ENCODE data around the gene PPIA. TPM values are rescaled to one million over a fixed set of nuclear protein-coding genes. Genes with fewer than 3 reads are reported as not detected.

Gene PPIA
- polyA plus RNA-seq, 1 donor from 2014 or later: 2,769 TPM

DNA sequence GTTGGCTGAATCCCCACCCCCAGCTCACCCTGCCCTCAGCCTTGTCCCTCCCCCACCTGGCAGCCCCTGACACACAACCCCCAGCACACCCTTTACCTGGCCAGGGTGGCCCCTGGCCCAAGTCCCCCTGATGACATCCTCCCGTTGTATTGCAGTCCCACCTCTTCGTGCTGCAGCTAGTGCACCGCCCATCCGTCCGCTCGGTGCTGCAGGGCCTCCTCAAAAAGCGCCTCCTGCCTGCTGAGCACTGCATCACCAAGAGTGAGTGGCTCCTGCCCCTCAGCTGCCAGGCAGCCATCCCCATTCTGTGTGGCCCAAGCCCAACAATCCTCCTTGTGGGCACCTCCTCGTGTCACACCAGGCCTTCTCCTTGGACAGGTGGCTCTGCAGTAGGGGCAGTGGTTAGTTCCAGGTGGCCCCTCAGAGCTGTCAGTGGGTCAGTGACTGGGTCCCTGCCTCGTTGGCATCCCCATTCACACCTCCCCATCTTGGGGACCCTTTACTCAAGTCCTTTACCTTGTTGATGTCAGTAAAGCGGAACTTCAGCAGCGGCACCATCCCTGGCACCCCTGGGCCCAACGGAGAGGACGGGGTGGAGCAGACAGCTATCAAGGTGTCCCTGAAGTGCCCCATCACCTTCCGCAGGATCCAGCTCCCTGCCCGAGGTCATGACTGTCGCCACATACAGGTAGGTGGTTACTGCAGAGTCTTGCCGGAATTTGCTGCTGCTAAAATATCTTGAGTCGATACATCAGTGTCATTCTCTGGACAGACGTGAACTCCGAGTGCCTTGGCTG is 33.6 kb upstream of the PPIA start:
- TF ChIP-seq EP300 (conservative IDR thresholded peaks at IDR 0.05; ENCODE audit: poor library complexity, severe bottlenecking): no peak
- no peak for TF ChIP-seq RAD21 (conservative IDR thresholded peaks at IDR 0.05)
- TF ChIP-seq, protein P1, sequence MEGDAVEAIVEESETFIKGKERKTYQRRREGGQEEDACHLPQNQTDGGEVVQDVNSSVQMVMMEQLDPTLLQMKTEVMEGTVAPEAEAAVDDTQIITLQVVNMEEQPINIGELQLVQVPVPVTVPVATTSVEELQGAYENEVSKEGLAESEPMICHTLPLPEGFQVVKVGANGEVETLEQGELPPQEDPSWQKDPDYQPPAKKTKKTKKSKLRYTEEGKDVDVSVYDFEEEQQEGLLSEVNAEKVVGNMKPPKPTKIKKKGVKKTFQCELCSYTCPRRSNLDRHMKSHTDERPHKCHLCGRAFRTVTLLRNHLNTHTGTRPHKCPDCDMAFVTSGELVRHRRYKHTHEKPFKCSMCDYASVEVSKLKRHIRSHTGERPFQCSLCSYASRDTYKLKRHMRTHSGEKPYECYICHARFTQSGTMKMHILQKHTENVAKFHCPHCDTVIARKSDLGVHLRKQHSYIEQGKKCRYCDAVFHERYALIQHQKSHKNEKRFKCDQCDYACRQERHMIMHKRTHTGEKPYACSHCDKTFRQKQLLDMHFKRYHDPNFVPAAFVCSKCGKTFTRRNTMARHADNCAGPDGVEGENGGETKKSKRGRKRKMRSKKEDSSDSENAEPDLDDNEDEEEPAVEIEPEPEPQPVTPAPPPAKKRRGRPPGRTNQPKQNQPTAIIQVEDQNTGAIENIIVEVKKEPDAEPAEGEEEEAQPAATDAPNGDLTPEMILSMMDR (IDR thresholded peaks at IDR 0.05; ENCODE audit: poor library complexity, severe bottlenecking): no peak
- TF ChIP-seq, protein P2, sequence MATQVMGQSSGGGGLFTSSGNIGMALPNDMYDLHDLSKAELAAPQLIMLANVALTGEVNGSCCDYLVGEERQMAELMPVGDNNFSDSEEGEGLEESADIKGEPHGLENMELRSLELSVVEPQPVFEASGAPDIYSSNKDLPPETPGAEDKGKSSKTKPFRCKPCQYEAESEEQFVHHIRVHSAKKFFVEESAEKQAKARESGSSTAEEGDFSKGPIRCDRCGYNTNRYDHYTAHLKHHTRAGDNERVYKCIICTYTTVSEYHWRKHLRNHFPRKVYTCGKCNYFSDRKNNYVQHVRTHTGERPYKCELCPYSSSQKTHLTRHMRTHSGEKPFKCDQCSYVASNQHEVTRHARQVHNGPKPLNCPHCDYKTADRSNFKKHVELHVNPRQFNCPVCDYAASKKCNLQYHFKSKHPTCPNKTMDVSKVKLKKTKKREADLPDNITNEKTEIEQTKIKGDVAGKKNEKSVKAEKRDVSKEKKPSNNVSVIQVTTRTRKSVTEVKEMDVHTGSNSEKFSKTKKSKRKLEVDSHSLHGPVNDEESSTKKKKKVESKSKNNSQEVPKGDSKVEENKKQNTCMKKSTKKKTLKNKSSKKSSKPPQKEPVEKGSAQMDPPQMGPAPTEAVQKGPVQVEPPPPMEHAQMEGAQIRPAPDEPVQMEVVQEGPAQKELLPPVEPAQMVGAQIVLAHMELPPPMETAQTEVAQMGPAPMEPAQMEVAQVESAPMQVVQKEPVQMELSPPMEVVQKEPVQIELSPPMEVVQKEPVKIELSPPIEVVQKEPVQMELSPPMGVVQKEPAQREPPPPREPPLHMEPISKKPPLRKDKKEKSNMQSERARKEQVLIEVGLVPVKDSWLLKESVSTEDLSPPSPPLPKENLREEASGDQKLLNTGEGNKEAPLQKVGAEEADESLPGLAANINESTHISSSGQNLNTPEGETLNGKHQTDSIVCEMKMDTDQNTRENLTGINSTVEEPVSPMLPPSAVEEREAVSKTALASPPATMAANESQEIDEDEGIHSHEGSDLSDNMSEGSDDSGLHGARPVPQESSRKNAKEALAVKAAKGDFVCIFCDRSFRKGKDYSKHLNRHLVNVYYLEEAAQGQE (IDR thresholded peaks at IDR 0.05; ENCODE audit: borderline replicate concordance): no peak
- no peak for TF ChIP-seq TAF1 (IDR thresholded peaks at IDR 0.05; ENCODE audit: low read depth)
- TF ChIP-seq EZH2 (IDR thresholded peaks at IDR 0.05; ENCODE audit: borderline replicate concordance, insufficient read depth, low read length, poor library complexity, severe bottlenecking): no peak
- TF ChIP-seq MXI1 (conservative IDR thresholded peaks at IDR 0.05; ENCODE audit: poor library complexity, severe bottlenecking): no peak
- TF ChIP-seq POLR2AphosphoS5 (IDR thresholded peaks at IDR 0.05): no peak
- no peak for TF ChIP-seq SMC3 (conservative IDR thresholded peaks at IDR 0.05; ENCODE audit: poor library complexity)

DNA sequence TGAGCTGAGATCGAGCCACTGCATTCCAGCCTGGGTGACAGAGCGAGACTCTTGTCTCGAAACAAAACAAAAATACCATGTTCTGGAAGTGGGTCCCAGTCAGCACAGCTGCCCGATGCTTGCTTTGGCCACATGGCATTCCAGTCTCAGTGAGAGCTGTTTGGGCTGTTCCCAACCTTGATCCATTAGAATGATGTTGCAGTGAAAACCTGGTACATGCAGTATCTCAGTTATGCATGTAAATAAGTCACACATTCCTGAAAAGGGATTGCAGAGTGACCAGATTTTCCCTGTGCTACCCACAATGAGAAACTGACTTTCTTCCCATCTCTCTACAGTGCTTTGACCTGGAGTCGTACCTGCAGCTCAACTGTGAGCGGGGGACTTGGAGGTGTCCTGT is 32.4 kb upstream of the PPIA start:
- Histone ChIP-seq H3K4me3 (ENCODE audit: low read length) (no peak overlapping the region), H3K4me2 (ENCODE audit: low read length) (no peak overlapping the region), H3K27me3 (ENCODE audit: insufficient read depth, low read depth, low read length) (no peaks in the 10 kb centered on the region), H4K20me1 (ENCODE audit: insufficient read depth) (no peaks in the 10 kb centered on the region), H3K9ac (ENCODE audit: low read length) (no peak overlapping the region), H3F3A (ENCODE audit: insufficient read depth, low read length, poor library complexity, severe bottlenecking) (no peaks in the 10 kb centered on the region), H2AFZ (ENCODE audit: low read depth, low read length) (no peak overlapping the region), H3K79me2 (replicated peaks; ENCODE audit: insufficient read depth, low read length) (no peaks in the 10 kb centered on the region), H3K9me3 (ENCODE audit: low read length) (no peaks in the 10 kb centered on the region), H3K36me3 (ENCODE audit: insufficient read depth, low read length) (no peaks in the 10 kb centered on the region), H3K27ac (ENCODE audit: low read length) (no peak overlapping the region), H3K9me2 (ENCODE audit: insufficient read depth, low read length) (no peaks in the 10 kb centered on the region)
- TF ChIP-seq, protein P2 (IDR thresholded peaks at IDR 0.05; ENCODE audit: borderline replicate concordance): no peak
- no peak for TF ChIP-seq EZH2 (IDR thresholded peaks at IDR 0.05; ENCODE audit: borderline replicate concordance, insufficient read depth, low read length, poor library complexity, severe bottlenecking)
- no peak for TF ChIP-seq RAD21 (conservative IDR thresholded peaks at IDR 0.05)
- TF ChIP-seq TAF1 (IDR thresholded peaks at IDR 0.05; ENCODE audit: low read depth): no peak
- no peak for TF ChIP-seq EP300 (conservative IDR thresholded peaks at IDR 0.05; ENCODE audit: poor library complexity, severe bottlenecking)
- no peak for TF ChIP-seq MXI1 (conservative IDR thresholded peaks at IDR 0.05; ENCODE audit: poor library complexity, severe bottlenecking)

More for the DNA sequence above, 33.6 kb upstream of the PPIA start:
- H3K36me3 ChIP-seq (ENCODE audit: insufficient read depth, low read length): no peaks in the 10 kb centered on the region
- no peaks in the 10 kb centered on the region for H4K20me1 ChIP-seq (ENCODE audit: insufficient read depth)
- no peak overlapping the region for H3K4me2 ChIP-seq (ENCODE audit: low read length)
- no peaks in the 10 kb centered on the region for H3F3A ChIP-seq (ENCODE audit: insufficient read depth, low read length, poor library complexity, severe bottlenecking)
- no peaks in the 10 kb centered on the region for H3K9me2 ChIP-seq (ENCODE audit: insufficient read depth, low read length)
- no peak overlapping the region for H2AFZ ChIP-seq (ENCODE audit: low read depth, low read length)
- no peaks in the 10 kb centered on the region for H3K9me3 ChIP-seq (ENCODE audit: low read length)
- H3K9ac ChIP-seq (ENCODE audit: low read length): no peak overlapping the region
- H3K79me2 ChIP-seq (replicated peaks; ENCODE audit: insufficient read depth, low read length): no peaks in the 10 kb centered on the region
- no peak overlapping the region for H3K4me3 ChIP-seq (ENCODE audit: low read length)
- no peak overlapping the region for H3K27ac ChIP-seq (ENCODE audit: low read length)
- no peaks in the 10 kb centered on the region for H3K27me3 ChIP-seq (ENCODE audit: insufficient read depth, low read depth, low read length)

All from neural cell (in vitro differentiated cells).